Thyroid gland (tissue), 4 donors: ENCODE data around the gene ACTN2.

ENCODE experiments used
- CTCF ChIP-seq, 6 experiments: fragments of 200-600 bp in 3 of 6; fragments of 450-650 bp in 3 of 6; sonication (generic) in 3 of 6; IDR thresholded peaks; one replicate each; pipeline ENCODE4 v1.5.1; 2016 to 2019; ENCODE audit warnings: antibody characterized with exemption in 6 of 6, mild to moderate bottlenecking in 2 of 6, inconsistent platforms in 1 of 6, moderate library complexity in 1 of 6
- POLR2A ChIP-seq, 2 donors: fragments of 450-650 bp; IDR thresholded peaks; one replicate each; pipeline ENCODE4 v1.6.1; 2017; ENCODE audit warnings: antibody characterized with exemption in 2 of 2, mild to moderate bottlenecking in 2 of 2, moderate library complexity in 1 of 2

DNA sequence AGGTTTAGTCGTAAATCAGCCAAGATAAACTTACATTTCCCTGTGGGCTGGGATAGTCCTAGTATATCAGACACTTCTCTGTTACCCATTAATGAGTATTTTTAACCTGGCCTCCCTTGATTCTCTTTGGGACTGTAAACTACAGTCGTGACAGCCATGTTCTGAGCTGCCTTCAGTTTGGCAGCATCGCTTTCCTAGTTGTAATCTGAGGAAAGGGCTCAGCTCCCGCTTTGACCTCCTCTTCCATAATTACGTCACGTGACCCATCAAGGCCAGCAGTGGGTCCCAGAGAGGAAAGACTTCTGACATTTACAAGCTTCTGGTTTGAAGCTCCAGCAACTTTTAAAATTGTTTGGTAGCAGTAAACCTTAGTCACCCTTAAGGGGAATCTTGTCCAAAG is 74.2 kb downstream of the ACTN2 start:
- no peak for TF ChIP-seq CTCF (IDR thresholded peaks at IDR 0.05)
- no peak for TF ChIP-seq POLR2A (IDR thresholded peaks at IDR 0.05)
